Erythroblast (primary cell): ENCODE data around the gene PPP1CB.

Experiments used
- GATA1 ChIP-seq: IDR thresholded peaks from 2 replicates; pipeline ENCODE4 v1.6.1; 2011; ENCODE audit warnings: low read depth, mild to moderate bottlenecking, control low read depth, low read length, moderate library complexity
- POLR2A ChIP-seq: IDR thresholded peaks from 2 replicates; pipeline ENCODE4 v1.6.1; 2011; ENCODE audit warnings: mild to moderate bottlenecking, low read length

DNA sequence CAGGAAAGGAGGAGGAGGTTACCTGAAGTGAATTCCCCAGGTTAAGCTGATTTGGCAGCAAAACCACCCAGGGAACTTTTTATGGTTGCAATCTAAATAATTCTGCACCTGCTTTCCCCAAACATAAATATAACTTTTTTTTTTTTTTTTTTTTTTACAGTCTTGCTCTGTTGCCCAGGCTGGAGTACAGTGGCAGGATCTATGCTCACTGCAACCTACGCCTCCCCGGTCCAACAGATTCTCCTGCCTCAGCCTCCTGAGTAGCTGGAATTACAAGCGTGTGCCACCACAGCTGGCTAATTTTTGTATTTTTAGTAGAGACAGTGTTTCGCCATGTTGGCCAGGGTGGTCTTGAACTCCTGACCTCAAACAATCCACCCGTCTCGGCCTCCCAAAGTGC, 16.1 kb upstream of the PPP1CB start:
- no peak for TF ChIP-seq POLR2A
- no peak for TF ChIP-seq GATA1
